ENCODE results near the gene SCIN. TPM values are rescaled to one million over a fixed set of nuclear protein-coding genes. Genes with fewer than 3 reads are reported as not detected.
"Not testable (repeated sequence)": the region's sequence is repeated elsewhere in the genome, so short reads cannot be mapped to it uniquely, and the experiment has no call there.

SCIN gene
- polyA plus RNA-seq, 1 of the 3 experiments (the other 2 are of a cell fraction): 0.02 TPM

- H3K9me2 ChIP-seq; H4K20me1 ChIP-seq (ENCODE audit: insufficient read depth); CTCF ChIA-PET; DNase-seq; H3K4me2 ChIP-seq; H3K9ac ChIP-seq; H3K36me3 ChIP-seq (replicated peaks in 1 of 2; ENCODE audit: control insufficient read depth in 1 of 2, insufficient read depth in 2 of 2, low read length in 1 of 2); H3K27ac ChIP-seq (ENCODE audit: low read depth in 2 of 2, low read length in 1 of 2); H3F3A ChIP-seq (replicated peaks; ENCODE audit: insufficient read depth); H3K9me3 ChIP-seq; POLR2A ChIA-PET; H3K4me3 ChIP-seq (ENCODE audit: low read depth in 2 of 2, low read length in 1 of 2); H2AFZ ChIP-seq (ENCODE audit: low read depth); H3K27me3 ChIP-seq (ENCODE audit: insufficient read depth): not testable (repeated sequence)
- WGBS (ENCODE audit: low lambda C conversion rate): 96% methylated on average over 3 of the region's 3 CpGs
- peaks cover 9 to 13% of the 10 kb centered on the region in 2 experiments; a peak in 3 of 4 replicates for H3K4me1 ChIP-seq (ENCODE audit: control insufficient read depth in 1 of 2, insufficient read depth in 2 of 2, low read depth in 1 of 2, low read length in 1 of 2)
- H3K79me2 ChIP-seq (ENCODE audit: insufficient read depth): peaks cover 56% of the 10 kb centered on the region
Measured at GRCh38 chr7:12691388-12691787, 120.9 kb downstream of the SCIN start.

GRCh38 chr7:12692035-12692434, 121.5 kb downstream of the SCIN start:
- POLR2A ChIA-PET: no interaction called here
- TF ChIP-seq TCF12 (IDR thresholded peaks at IDR 0.05) (no peak), PBX3 (IDR thresholded peaks at IDR 0.05) (no peak), ELF1 (IDR thresholded peaks at IDR 0.05) (no peak), REST (IDR thresholded peaks at IDR 0.05; ENCODE audit: low read depth, low read length) (no peak), MEF2A (IDR thresholded peaks at IDR 0.05; ENCODE audit: borderline replicate concordance, low read depth) (no peak), TEAD4 (IDR thresholded peaks at IDR 0.05; ENCODE audit: borderline replicate concordance, insufficient read depth) (no peak), ZBTB33 (IDR thresholded peaks at IDR 0.05; ENCODE audit: borderline replicate concordance, low read depth) (no peak), USF1 (IDR thresholded peaks at IDR 0.05; ENCODE audit: borderline replicate concordance, low read depth) (no peak), CHD2 (IDR thresholded peaks at IDR 0.05; ENCODE audit: low read length, partially characterized antibody) (no peak), CTCF (IDR thresholded peaks at IDR 0.05) (no peak), FOXM1 (IDR thresholded peaks at IDR 0.05; ENCODE audit: low read depth) (no peak), RAD21 (IDR thresholded peaks at IDR 0.05; ENCODE audit: low read length) (no peak), MXI1 (IDR thresholded peaks at IDR 0.05; ENCODE audit: low read depth, low read length) (no peak), RCOR1 (IDR thresholded peaks at IDR 0.05; ENCODE audit: low read length) (no peak), JUND (IDR thresholded peaks at IDR 0.05) (no peak), FOXJ3 (CRISPR knock-in tag; IDR thresholded peaks at IDR 0.05) (no peak), FOSL2 (IDR thresholded peaks at IDR 0.05; ENCODE audit: borderline replicate concordance, low read depth) (no peak), EP300 (IDR thresholded peaks at IDR 0.05; ENCODE audit: borderline replicate concordance in 1 of 2, low read depth in 1 of 2, low read length in 1 of 2) (no peak)
- Histone ChIP-seq H3K9me2 (no peaks in the 10 kb centered on the region), H4K20me1 (ENCODE audit: insufficient read depth) (no peaks in the 10 kb centered on the region), H3K9me3 (no peaks in the 10 kb centered on the region), H3K27ac (ENCODE audit: low read depth in 2 of 2, low read length in 1 of 2) (no peak overlapping the region), H3K4me1 (ENCODE audit: control insufficient read depth in 1 of 2, insufficient read depth in 2 of 2, low read depth in 1 of 2, low read length in 1 of 2) (peaks cover 8 to 13% of the 10 kb centered on the region in 2 experiments; a peak in 3 of 4 replicates), H3K9ac (no peak overlapping the region), H3K27me3 (ENCODE audit: insufficient read depth) (no peaks in the 10 kb centered on the region), H3F3A (replicated peaks; ENCODE audit: insufficient read depth) (peaks cover 5% of the 10 kb centered on the region), H3K79me2 (ENCODE audit: insufficient read depth) (peaks cover 56% of the 10 kb centered on the region), H2AFZ (ENCODE audit: low read depth) (no peak overlapping the region), H3K36me3 (replicated peaks in 1 of 2; ENCODE audit: control insufficient read depth in 1 of 2, insufficient read depth in 2 of 2, low read length in 1 of 2) (peaks cover 0 to 10% of the 10 kb centered on the region in 2 experiments), H3K4me2 (no peak overlapping the region), H3K4me3 (ENCODE audit: low read depth in 2 of 2, low read length in 1 of 2) (no peak overlapping the region)
- no peak for DNase-seq
- CTCF ChIA-PET: no interaction called here
- WGBS (ENCODE audit: low lambda C conversion rate): 100% methylated on average over 1 of the region's 1 CpG

All from SK-N-SH (cell line).